Mammary epithelial cell (primary cell): ENCODE results near the gene DCTD.

Source experiments
- CTCF ChIP-seq, 2 donors: IDR thresholded peaks in 1 of 2; conservative IDR thresholded peaks in 1 of 2; 2 replicates each; pipeline ENCODE4 v1.5.1; 2011 to 2012; ENCODE audit warnings: inconsistent platforms in 2 of 2, low read length in 2 of 2, mild to moderate bottlenecking in 2 of 2, control low read depth in 1 of 2, low read depth in 1 of 2; ENCODE audit not compliant: insufficient read depth in 1 of 2; ENCODE audit errors: extremely low read depth in 1 of 2
- EZH2 ChIP-seq: IDR thresholded peaks from 2 replicates; pipeline ENCODE4 v1.6.1; 2012; ENCODE audit warnings: low read length, inconsistent platforms, borderline replicate concordance

DNA sequence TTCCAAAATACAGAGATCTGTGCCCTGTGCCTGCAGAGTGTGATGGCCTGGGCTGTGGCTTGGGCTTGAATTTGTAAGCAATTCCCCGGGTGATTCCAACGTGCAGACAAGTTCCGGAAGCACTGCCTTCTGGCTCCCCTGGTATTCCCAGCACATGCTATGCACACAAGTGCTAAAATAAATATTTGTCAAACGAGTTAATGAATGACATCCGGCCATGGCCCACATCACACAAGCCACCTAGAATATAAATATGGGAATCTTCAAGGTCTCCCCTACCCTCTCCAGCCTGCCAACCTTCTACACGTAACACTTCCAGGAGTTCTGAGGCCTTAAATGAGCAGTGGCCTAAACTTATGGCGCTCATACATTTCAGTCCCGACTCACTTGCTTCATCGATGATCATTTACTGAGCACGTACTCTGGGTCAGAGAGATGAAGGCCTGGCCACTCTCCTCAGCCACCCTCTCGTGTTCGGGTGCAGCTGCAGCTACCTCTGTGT is 21.3 kb downstream of the DCTD start:
- no peak for TF ChIP-seq CTCF (conservative IDR thresholded peaks at IDR 0.05 in 1 of 2, IDR thresholded peaks at IDR 0.05 in 1 of 2; ENCODE audit: extremely low read depth in 1 of 2, insufficient read depth in 1 of 2, low read depth in 1 of 2, low read length in 2 of 2)
- TF ChIP-seq EZH2 = no peak
